ENCODE data around the gene ORC3. TPM values are rescaled to one million over a fixed set of nuclear protein-coding genes. Genes with fewer than 3 reads are reported as not detected.

ORC3 gene
- total and polyA plus RNA-seq, 2 donors (not counting 1 experiment from before 2014, with no cell fraction given) = 16.1 to 31.2 TPM

- WGBS (ENCODE audit: insufficient coverage) = 44% methylated on average over 2 of the region's 2 CpGs
- Histone ChIP-seq H3K36me3 (replicated peaks in 1 of 2; ENCODE audit: control extremely low read depth in 1 of 2, control insufficient read depth in 1 of 2, extremely low read depth in 1 of 2, insufficient read depth in 2 of 2, low read length in 1 of 2) (peaks cover 10 to 48% of the 10 kb centered on the region in 2 experiments), H4K20me1 (ENCODE audit: control insufficient read depth, insufficient read depth, low read length, poor library complexity, severe bottlenecking) (no peaks in the 10 kb centered on the region), H2AFZ (ENCODE audit: insufficient read depth, low read depth, low read length, poor library complexity, severe bottlenecking) (no peak overlapping the region), H3K27ac (ENCODE audit: low read length in 2 of 2) (peak overlapping the region in 1 of 2 donors; percentile 58), H3K4me2 (replicated peaks; ENCODE audit: low read depth, low read length, poor library complexity, severe bottlenecking) (no peak overlapping the region), H3K9me3 (ENCODE audit: control extremely low read depth in 1 of 3, control insufficient read depth in 2 of 3, insufficient read depth in 1 of 3, low read length in 2 of 3) (no peaks in the 10 kb centered on the region), H3K27me3 (replicated peaks in 1 of 4; ENCODE audit: control extremely low read depth in 1 of 4, control insufficient read depth in 3 of 4, insufficient read depth in 4 of 4, low read length in 3 of 4) (no peaks in the 10 kb centered on the region), H3K4me3 (ENCODE audit: control extremely low read depth in 1 of 5, extremely low read depth in 1 of 5, insufficient read depth in 1 of 5, low read depth in 2 of 5, low read length in 4 of 5) (no peak overlapping the region), H3K79me2 (ENCODE audit: control insufficient read depth, insufficient read depth, low read length) (no peaks in the 10 kb centered on the region), H3K9ac (ENCODE audit: low read length) (no peak overlapping the region), H3K4me1 (ENCODE audit: control insufficient read depth in 2 of 2, insufficient read depth in 2 of 2, low read length in 2 of 2) (peaks cover 5 to 6% of the 10 kb centered on the region in 2 donors)
- TF ChIP-seq EZH2 (IDR thresholded peaks at IDR 0.05; ENCODE audit: borderline replicate concordance, insufficient read depth, low read depth, low read length, poor library complexity, severe bottlenecking) = no peak
- TF ChIP-seq CTCF (IDR thresholded peaks at IDR 0.05) = no peak
- ChIA-PET POLR2A (no interaction called here), CTCF (no interaction called here)
- Mint-ChIP-seq H3K4me3 (no peak overlapping the region), H3K4me1 (peaks cover 12% of the 10 kb centered on the region), H3K27ac (peak overlapping the region; percentile 16), H3K27me3 (no peaks in the 10 kb centered on the region), H3K9me3 (ENCODE audit: insufficient read depth) (no peaks in the 10 kb centered on the region)
- intact Hi-C loops (cut with micrococcal nuclease) = no loop called here
- DNase-seq (no peak), ATAC-seq (ENCODE audit: low read depth) (no peak)
Observed at GRCh38 chr6:87670707-87671106, 80.8 kb downstream of the ORC3 start.

- no peaks in the 10 kb centered on the region for H4K20me1 ChIP-seq (ENCODE audit: control insufficient read depth, insufficient read depth, low read length, poor library complexity, severe bottlenecking)
- intact Hi-C loops (cut with micrococcal nuclease) = no loop called here
- CTCF ChIA-PET = interaction anchor here (0.6 kb wide), 1 partner anchor 22 kb away, joined by 3 read pairs; no protein-coding TSS in a partner anchor
- H3K27ac Mint-ChIP-seq = peak overlapping the region; percentile 10
- DNase-seq (no peak), ATAC-seq (ENCODE audit: low read depth) (no peak)
- H2AFZ ChIP-seq (ENCODE audit: insufficient read depth, low read depth, low read length, poor library complexity, severe bottlenecking) = no peak overlapping the region
- POLR2A ChIA-PET = no interaction called here
- H3K4me3 Mint-ChIP-seq = no peak overlapping the region
- H3K4me2 ChIP-seq (replicated peaks; ENCODE audit: low read depth, low read length, poor library complexity, severe bottlenecking) = no peak overlapping the region
- no peaks in the 10 kb centered on the region for H3K9me3 ChIP-seq (ENCODE audit: control extremely low read depth in 1 of 3, control insufficient read depth in 2 of 3, insufficient read depth in 1 of 3, low read length in 2 of 3)
- H3K27ac ChIP-seq (ENCODE audit: low read length in 2 of 2) = no peak overlapping the region
- peaks cover 5 to 6% of the 10 kb centered on the region in 2 donors for H3K4me1 ChIP-seq (ENCODE audit: control insufficient read depth in 2 of 2, insufficient read depth in 2 of 2, low read length in 2 of 2)
- TF ChIP-seq CTCF (IDR thresholded peaks at IDR 0.05) (no peak), EZH2 (IDR thresholded peaks at IDR 0.05; ENCODE audit: borderline replicate concordance, insufficient read depth, low read depth, low read length, poor library complexity, severe bottlenecking) (no peak)
- H3K27me3 ChIP-seq (replicated peaks in 1 of 4; ENCODE audit: control extremely low read depth in 1 of 4, control insufficient read depth in 3 of 4, insufficient read depth in 4 of 4, low read length in 3 of 4) = no peaks in the 10 kb centered on the region
- H3K9me3 Mint-ChIP-seq (ENCODE audit: insufficient read depth) = no peaks in the 10 kb centered on the region
- no peak overlapping the region for H3K9ac ChIP-seq (ENCODE audit: low read length)
- no peaks in the 10 kb centered on the region for H3K27me3 Mint-ChIP-seq
- no peaks in the 10 kb centered on the region for H3K79me2 ChIP-seq (ENCODE audit: control insufficient read depth, insufficient read depth, low read length)
- H3K4me1 Mint-ChIP-seq = peaks cover 12% of the 10 kb centered on the region
- 97% methylated on average over 3 of the region's 6 CpGs for WGBS (ENCODE audit: insufficient coverage)
- no peak overlapping the region for H3K4me3 ChIP-seq (ENCODE audit: control extremely low read depth in 1 of 5, extremely low read depth in 1 of 5, insufficient read depth in 1 of 5, low read depth in 2 of 5, low read length in 4 of 5)
- H3K36me3 ChIP-seq (replicated peaks in 1 of 2; ENCODE audit: control extremely low read depth in 1 of 2, control insufficient read depth in 1 of 2, extremely low read depth in 1 of 2, insufficient read depth in 2 of 2, low read length in 1 of 2) = peaks cover 11 to 45% of the 10 kb centered on the region in 2 experiments
Observed at GRCh38 chr6:87671555-87672029, 81.7 kb downstream of the ORC3 start.
